Pons (tissue), 1 donor: ENCODE measurements around the gene CTNNBL1.
A peak's percentile ranks its signal among the peaks of the same experiment; 100 is the strongest.
"Not testable (repeated sequence)": the region's sequence is repeated elsewhere in the genome, so short reads cannot be mapped to it uniquely, and the experiment has no call there.

ENCODE experiments used
- DNase-seq: peaks from one replicate; pipeline ENCODE4 v3.0.0-alpha.2; 2016; ENCODE audit warnings: low spot score

Gene CTNNBL1

DNA sequence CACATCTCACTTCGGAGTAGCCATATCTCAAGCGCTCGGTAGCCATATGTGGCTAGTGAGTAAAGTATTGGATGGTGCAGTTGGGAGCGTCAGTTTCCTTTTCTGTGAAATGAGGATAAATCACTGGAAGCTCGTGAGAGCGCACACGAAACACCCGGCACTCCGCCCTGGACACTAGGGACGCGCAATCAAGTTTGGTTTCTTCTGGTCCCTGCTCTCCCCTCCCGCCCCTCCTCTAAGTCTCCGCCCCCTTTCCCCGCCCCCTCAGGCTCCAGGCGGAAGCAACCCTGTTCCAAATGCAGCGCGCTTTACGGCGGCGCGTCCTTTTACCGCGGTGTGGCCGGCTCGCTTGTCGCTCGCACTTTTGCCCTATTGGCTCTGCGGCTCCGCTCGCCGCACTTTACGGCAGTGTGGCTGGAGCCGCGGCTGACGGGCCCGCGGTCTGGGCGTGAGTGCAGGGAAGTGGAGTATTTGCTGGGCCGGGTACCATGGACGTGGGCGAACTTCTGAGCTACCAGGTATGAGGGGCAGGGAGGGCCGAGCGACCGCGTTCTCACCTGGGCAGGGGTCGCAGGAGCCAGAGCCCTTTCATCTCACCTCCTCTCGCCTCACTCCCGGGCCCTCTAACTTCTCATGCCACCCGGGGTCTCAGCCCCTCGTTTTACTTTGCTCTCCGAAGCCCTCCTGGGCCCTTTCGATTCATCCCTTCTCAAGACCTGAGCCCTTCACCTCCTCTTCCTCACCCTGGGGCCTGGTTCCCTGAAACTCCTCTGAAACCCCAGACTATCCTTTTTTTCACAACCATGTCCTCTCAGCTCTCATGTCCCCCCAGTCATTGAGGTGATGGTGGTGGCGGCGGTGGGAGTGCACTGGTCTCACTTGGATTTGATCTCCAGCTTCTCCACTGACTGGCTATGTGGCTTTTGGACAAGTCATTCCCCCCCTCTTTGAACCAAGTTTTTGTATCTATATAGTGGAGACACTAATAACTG, at the start of gene CTNNBL1:
CTNNBL1 (plus strand) TSS at position 396 of the 992 bp plus-strand sequence; CDS start at position 489, 93 bp downstream.
- DNase-seq, result peak; percentile 96

DNA sequence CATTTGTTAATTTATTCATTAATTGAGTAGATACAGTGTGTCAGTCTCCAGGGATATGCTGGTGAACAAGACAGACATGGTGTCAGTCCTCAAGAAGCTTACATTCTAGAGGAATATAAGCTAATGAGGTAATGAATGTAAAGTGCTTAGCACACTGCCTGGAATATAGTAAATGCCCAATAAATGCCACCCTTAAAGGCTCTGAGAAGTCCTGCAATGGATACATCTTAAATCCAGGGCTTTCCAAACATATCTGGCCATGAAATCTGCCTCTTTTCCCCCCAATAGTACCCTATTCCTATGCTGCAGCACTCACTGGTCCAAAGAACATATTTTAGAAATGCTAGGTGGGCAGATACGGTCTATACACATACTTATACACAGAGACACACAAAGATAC, 49.2 kb upstream of the CTNNBL1 start:
- DNase-seq, result no peak

DNA sequence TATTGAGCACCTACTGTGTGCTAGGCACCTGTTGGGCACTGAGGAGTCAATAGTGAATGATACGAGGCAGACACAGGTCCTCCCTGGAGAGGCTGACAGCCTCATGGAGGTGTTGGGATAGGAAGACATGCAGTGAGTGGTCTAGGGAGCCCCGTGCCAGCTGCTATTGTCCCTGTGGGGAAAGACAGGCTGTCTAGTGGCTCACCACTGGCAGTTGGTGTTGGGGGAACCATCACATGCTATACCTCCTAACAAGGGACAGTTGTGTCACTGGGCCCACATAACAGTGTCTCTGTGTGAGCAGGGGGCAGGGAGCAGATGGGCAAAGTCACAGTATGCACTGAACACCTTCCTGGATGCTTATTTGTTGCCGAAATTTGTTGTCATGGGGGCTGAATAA, 45.9 kb upstream of the CTNNBL1 start:
- no peak for DNase-seq

DNA sequence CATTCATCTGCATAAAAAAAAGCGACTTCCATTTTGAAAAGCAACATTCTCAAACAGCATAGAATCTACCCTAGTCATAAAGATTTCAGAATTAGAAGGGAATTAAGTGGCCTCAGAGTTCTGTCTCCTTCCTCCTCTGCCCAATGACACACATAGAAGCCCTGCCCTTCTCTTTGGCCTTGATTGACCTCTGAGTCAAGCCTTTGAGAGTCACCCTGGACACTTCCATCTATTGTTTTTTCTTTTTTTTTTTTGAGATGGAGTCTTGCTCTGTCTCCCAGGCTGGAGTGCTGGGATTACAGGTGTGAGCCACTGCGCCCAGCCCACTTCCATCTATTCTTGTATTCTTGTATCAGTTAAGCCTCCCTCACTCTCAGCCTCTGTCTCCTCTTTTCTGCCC, 44.8 kb upstream of the CTNNBL1 start:
- no peak for DNase-seq

DNA sequence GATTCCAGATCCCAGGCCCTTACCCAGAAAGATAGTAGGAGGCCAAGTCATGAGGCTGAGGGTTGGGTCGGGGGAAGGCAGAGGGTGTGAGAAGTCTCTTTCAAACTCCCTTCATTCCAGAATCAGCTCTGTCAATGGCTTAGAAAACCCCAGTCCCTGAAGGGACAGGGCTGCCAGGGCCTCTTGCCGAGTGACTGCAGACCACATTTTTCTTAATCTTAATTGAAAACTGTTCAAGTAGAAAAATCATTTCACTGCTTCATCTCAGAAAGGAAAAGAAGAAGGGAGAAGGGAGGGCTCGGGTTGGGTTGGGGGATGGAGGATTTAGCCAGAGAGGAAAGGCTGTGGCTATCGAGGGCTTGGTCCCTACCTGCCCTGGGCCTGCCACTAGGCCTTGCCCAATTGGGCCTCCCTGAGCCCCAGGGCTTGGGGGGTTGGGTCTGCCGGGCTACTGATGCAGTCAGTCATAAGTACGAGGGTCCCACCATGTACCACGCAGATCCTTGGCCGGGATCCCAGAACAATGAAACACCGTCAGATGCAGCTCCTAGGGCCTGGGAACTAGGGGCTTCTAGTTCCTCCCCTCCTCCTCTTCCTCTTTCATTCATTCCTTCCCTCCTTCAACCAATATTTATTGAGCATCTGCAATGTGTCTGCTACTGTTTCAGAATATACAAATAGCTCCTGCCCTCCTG, 44.0 kb upstream of the CTNNBL1 start:
- DNase-seq, result no peak

DNA sequence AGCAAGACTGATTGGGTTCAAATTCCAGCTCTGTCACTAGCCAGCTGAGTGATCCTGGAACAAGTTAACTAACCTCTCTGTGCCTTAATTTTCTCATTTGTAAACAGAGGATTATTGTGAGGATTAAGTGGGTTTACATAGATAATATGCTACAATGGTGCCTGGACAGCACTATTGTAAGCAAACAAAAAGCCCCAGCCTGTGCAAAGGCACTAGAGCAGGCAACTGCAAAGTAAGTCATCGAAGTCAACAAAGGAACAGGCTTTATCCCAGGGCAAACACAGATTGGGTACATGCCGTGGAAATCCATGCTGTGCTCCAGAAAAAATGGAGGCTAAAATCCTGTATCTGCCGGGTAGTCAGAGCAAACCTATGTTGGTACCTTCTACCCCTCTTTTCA, 43.2 kb upstream of the CTNNBL1 start:
- no peak for DNase-seq

DNA sequence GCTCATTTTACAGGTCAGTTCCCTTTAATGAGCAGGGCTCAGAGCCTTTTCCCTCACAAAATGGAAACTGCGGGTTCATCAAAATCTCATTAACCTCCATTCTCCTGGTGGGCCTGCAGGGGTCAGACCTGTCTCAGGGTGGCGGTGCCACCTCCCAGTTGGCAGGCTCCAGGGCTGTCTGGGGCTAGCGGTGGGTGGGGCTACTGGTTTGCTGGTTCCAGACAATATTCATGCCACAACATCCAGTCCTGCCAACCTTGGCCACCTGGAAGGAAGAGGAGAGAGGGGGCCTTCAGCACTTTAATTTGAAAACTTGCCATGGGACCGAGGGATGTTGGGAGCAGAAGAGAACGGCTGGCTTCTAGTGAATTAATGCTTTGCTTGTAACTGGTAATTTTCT, 41.9 kb upstream of the CTNNBL1 start:
- DNase-seq, result no peak

DNA sequence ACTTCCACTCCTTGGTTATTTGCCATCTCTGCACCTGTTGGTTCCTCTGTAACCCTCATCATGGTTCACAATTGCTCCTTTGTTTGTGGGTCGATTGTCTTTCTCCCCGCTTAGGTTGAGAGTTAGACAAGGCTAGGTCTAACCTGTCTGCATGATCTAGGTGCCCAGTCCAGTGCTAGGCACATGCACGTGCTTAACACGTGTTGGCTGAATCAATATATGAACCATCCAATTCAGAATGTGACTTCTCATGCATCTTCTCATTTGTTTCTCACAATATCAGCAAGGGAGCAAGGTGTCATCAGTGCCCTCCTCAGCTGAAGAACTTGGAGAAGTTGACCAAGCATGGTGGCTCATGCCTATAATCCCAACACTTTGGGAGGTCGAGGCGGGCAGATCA, 36.9 kb upstream of the CTNNBL1 start:
- DNase-seq, result no peak

DNA sequence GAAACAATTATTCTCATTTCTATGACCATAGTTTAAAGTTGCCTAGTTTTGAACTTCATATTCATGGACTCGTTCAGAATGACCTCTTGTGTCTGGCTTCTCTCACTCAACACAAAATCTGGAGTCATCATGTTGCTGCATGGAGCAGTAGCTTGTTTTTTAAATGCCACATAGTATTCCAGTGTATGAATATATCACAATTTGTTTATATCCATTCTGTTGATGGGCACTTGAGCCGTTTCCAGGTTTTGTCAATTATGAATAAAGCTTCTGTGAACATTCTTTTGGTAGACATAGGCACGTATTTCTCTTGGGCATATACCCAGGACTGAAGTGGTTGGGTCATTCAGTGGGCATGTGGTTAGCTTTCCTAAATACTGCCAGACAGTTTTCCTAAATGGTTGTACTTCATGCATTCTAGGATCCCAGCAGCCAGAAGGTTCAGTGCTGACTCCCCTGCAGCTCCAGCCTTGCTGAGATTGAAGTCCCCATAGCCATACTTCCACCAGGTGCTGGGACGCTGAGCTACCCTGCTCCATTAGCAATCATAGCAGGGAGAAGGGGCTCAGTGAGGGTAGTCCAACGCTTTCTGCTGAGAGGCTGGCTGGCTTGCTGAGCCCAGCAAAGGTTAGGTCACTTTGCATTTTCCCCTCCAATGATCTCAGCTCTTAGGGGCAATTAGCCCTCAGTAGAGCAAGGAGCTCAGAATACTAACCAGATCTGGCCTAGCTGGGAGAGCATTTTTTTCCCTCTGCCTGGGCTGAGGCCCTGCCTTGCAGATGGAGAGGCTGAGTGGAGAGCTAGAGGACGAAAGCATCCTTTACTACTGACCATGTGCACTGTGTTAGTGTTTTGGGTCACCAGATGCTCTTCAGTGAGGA, 35.7 kb upstream of the CTNNBL1 start:
- DNase-seq, result no peak

GRCh38 chr20:37661519-37661918, 32.3 kb upstream of the CTNNBL1 start:
- no peak for DNase-seq

- no peak for DNase-seq
Measured at GRCh38 chr20:37662308-37662707, 31.5 kb upstream of the CTNNBL1 start.

DNA sequence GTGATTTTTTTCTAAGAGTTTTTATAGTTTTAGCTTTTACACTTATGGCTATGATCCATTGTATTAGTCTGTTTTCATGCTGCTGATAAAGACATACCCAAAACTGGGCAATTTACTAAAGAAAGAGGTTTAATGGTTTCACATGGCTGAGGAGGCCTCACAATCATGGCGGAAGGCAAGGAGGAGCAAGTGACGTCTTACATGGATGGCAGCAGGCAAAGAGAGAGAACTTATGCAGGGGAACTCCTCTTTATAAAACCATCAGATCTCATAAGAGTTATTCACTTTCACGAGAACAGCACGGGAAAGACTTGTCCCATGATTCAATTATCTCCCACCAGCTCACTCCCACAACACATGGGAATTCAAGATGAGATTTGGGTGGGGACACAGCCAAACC, 29.2 kb upstream of the CTNNBL1 start:
- not testable (repeated sequence) for DNase-seq

DNA sequence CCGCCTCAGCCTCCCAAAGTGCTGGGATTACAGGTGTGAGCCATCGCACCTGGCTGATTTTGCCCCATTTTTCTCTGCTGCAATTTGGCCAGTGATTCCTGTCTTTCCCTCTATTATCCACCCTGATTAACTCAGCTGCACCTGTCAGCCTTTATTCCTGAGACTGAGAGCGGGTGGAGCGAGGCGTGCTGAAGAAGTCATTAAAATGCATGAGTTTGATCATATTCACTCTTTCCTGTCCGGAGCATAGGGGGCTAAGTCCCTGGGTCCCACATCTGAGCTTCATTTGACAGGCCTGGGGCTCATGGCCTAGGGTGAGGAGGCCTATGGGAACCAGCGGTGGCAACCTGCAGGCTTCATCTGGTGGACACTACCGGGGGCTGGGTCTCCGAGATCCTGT, 25.7 kb upstream of the CTNNBL1 start:
- no peak for DNase-seq

DNA sequence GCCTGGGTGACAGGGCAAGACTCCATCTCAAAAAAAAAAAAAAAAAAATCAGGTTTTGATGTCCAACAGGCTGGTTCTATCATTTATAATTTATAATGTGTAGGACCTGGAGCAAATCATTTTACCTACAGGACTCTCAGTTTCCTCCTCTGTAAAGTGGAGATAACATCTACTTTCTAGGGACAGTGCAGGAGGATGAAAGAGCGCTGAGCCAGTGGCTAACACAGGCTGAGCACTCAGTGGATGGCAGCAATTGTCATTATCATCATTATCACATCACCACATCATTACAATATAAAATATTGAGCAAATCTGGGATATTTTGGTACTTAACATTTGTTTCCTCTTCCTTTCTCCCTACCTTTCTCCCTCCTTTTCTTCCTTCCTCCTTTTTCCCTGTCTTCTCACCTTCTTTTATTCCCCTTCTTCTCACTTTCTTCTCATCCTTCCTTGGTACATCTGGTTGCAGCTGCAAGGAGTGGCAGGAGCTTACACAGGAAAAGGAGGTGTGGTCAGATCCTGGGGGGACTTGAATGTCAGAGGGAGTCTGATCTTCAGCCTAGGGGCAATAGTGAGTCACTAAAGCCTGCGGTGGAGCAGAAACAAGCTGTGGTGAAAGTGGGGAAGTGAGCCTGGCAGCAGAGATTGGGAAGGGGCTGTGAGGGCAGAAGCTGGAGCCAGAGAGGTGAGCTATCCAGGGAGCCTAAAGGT, 24.6 kb upstream of the CTNNBL1 start:
- no peak for DNase-seq

DNA sequence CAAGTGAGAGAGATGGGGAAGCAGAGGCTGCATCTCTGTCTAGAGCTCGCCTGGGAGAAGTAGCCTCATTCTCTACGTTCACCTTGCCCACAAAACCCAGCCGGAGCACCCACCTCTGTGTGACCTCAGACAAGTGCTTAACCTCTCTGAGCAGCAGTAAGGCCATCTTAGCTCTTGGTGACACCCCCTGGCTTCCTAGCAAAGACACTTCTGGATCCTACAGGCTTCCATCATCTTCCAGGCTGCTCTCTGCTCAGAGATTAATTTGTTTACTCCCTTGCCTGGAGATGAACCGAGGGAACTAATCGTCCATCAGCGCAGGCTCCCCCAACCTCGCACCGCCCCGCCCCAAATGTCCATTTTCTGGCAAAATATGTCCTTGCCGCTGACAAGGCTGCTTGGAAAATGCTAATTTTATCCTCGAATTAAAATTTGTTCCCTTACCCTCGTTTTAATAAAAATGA, 24.0 kb upstream of the CTNNBL1 start:
- DNase-seq, result no peak

DNA sequence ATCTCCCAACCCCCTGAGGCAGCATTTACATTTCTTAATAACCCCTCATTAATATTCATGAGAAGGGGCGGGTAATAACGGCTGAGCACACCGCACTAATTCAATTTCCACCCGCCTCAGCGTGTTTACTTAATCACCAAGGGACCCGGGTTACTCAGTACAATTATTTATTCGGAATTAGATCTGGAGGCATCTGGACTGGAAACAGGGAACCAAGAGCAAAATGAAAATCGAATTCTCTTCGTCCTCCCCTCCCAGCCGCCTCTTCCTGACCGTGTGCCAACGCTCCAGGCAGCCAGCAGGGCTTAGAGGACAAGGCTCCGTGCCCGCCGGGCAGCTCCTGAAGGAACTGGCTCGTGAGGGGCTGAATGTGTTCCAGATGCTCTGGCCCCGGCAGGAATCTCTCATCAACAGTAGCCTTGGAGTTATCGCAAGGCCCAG, 23.5 kb upstream of the CTNNBL1 start:
- peak; percentile 12 for DNase-seq

- no peak for DNase-seq
Measured at GRCh38 chr20:37672143-37672542, 21.7 kb upstream of the CTNNBL1 start.

- no peak for DNase-seq
Measured at GRCh38 chr20:37673444-37673843, 20.4 kb upstream of the CTNNBL1 start.

DNA sequence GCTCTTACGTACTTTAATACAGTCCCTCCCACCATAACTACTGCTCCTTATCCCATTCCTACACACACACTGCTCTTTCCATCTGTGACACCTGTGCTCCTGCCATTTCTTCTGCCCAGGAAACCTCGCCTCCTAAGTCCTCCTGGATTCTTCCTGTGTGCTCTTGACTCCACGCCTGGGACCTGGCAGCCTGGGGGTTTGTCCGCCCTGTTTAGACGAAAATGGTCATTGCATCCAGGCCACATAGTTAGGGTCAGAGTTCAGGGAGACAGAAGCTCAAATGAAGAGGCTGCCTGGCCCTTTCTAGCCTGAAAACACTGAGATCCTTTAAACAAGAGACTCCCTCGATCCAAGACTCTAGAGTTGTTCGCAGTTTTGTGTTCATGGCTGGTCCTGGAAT, 17.4 kb upstream of the CTNNBL1 start:
- DNase-seq, result no peak

- DNase-seq, result no peak
Measured at GRCh38 chr20:37677969-37678861, 15.6 kb upstream of the CTNNBL1 start.
